AG10803 (cell line): ENCODE measurements around the gene PPFIA1.

Experiments used
- DNase-seq: peaks from one replicate; pipeline ENCODE4 v3.0.0; 2010; ENCODE audit warnings: low read depth
- H3K4me3 ChIP-seq: 2 replicates; pipeline ENCODE4 v1.5.1; 2011; ENCODE audit warnings: mild to moderate bottlenecking, low read length, control low read depth
- TF ChIP-seq, protein P1 (sequence below): conservative IDR thresholded peaks from 2 replicates; pipeline ENCODE4 v1.5.1; 2011; ENCODE audit warnings: mild to moderate bottlenecking, low read length, control low read depth, inconsistent platforms

The PPFIA1 gene

DNA sequence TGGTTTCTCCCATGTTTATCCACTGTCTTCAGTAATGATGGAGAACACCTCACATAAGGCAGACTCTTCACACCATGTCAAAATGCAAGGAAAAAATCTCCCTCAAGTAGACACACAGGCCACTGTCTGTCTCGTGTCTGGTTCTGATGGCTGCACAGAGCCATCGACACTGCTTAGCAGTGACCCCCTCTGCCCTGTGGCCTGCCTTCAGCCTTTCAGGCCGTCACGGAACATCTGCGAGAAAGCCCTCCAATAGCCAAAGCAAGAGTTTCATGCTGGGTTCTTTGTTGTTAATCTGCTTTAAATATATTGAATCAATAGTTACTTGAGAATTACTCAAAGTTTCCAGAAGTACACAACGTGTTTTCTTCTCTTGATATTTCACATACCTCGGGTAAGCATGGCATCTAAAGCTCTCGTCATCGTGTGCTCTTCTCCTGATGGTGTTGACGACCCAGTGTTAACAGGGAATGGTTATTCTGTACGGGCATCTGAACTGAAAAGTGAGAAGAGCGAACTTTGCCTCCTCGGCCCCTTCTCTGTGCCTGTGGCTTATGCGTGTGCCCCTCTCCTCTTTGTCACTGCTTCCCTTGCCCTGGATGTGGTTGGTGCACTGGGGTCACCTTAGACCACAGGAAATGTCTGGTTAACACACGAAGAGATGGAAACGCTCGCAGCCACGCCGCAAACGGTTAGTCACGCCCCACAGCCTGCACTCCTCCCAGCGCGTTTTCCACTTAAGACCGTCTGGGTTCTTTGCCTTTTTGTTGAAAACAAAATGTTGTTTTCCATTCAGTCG, 94.5 kb downstream of the PPFIA1 start:
- TF ChIP-seq, protein P1, sequence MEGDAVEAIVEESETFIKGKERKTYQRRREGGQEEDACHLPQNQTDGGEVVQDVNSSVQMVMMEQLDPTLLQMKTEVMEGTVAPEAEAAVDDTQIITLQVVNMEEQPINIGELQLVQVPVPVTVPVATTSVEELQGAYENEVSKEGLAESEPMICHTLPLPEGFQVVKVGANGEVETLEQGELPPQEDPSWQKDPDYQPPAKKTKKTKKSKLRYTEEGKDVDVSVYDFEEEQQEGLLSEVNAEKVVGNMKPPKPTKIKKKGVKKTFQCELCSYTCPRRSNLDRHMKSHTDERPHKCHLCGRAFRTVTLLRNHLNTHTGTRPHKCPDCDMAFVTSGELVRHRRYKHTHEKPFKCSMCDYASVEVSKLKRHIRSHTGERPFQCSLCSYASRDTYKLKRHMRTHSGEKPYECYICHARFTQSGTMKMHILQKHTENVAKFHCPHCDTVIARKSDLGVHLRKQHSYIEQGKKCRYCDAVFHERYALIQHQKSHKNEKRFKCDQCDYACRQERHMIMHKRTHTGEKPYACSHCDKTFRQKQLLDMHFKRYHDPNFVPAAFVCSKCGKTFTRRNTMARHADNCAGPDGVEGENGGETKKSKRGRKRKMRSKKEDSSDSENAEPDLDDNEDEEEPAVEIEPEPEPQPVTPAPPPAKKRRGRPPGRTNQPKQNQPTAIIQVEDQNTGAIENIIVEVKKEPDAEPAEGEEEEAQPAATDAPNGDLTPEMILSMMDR = no peak
- DNase-seq = no peak
- no peak overlapping the region for H3K4me3 ChIP-seq

DNA sequence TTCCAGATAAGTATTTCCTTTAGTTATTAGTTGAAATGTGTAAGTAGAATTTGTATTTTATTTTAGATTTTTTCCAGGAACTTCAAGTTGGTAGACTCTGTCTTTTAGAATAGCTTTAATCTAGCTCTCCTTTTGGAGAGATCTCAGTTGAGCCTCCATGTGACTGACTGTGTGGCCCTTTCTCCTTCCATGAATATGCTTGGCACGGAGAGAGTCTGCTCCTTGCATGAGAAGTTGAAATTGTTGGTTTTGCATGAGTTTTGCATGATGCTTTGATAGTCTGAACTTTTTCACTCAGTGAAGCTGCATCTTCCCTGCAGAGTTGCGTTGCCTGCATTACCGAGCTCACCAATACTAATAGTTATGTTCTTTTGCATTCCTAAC, 95.0 kb downstream of the PPFIA1 start:
- DNase-seq = no peak
- no peak overlapping the region for H3K4me3 ChIP-seq
- TF ChIP-seq, protein P1 = no peak

DNA sequence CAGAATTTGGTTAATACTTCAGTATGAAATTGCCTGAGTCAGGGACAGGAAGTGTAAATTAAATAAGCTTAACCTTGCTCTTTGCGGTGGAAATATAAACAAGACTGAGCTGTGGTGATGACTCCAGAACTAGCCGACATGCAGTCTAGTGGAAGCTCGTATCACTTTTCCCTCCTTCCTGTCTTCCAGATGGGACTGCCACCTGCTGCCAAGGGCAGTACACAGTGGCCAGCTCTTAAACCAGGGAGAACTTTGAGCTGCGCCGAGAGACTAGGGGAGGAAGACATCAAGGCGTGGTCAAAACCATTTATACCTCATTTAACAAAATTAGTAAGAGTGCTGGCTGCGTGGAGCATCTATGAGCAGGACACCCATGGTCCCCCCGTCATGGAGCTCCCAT, 96.6 kb downstream of the PPFIA1 start:
- TF ChIP-seq, protein P1 = no peak
- no peak for DNase-seq
- no peak overlapping the region for H3K4me3 ChIP-seq

DNA sequence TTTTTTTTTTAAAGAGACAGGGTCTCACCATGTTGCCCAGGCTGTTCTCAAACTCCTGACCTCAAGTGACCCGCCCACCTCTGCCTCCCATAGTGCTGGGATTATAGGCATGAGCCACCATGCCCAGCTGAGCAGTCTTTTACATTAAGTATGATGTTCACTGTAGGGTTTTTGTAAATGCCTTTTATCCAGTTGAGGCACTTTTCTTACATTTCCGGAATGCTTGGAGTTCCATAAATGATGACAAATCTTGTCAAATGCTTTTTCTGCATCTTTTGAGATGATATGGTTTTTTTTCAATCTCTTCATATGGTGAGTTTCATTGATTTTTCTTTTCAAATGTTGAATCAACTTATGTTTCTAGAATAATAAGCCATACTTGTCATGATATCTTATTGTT, 98.5 kb downstream of the PPFIA1 start:
- DNase-seq = no peak

DNA sequence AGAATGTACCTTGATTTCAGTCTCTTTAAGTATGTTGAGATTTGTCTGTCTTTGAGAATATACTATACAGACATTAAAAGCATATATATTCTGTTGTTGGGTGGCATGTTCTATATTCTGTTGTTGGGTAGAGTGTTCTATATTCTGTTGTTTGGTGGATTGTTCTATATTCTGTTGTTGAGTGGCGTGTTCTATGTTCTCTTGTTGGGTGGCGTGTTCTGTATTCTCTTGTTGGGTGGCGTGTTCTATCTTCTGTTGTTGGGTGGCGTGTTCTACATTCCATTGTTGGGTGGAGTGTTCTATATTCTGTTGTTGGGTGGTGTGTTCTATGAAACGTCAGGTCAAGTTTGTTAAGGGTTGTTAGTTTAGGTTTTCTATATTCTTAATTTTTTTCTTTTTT, 100.8 kb downstream of the PPFIA1 start:
- TF ChIP-seq, protein P1 = no peak
- peak; percentile 5 for DNase-seq
- no peak overlapping the region for H3K4me3 ChIP-seq

More for the DNA sequence above, 98.5 kb downstream of the PPFIA1 start:
- no peak overlapping the region for H3K4me3 ChIP-seq
- TF ChIP-seq, protein P1 = no peak

DNA sequence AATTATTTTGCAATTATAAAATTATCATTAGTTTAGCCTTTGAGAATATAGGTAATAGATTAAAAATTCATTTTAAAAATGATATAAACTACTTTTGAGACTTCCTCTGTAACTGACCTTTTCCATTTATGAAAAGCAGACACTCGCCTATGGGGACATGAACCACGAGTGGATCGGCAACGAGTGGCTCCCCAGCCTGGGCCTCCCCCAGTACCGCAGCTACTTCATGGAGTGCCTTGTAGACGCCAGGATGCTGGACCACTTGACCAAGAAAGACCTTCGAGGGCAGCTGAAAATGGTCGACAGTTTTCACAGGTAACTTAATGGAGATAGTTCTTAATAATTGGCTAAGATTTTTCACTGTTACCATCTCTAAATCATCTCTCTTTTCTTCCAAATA, 101.6 kb downstream of the PPFIA1 start:
- no peak for DNase-seq
- TF ChIP-seq, protein P1 = no peak

DNA sequence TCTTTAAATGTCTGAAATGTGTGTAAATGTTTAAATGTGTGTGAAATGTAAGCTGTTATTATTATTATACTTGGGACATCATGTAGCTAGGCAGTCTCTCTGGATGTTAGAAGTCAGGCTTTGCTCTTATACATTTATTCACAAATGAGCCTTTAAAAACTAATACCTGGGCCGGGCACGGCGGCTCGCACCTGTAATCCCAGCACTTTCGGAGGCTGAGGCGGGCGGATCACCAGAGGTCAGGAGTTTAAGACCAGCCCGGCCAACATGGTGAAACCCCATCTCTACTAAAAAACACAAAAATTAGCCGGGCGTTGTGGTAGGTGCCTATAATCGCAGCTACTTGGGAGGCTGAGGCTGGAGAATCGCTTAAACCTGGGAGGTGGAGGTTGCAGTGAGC, 106.1 kb downstream of the PPFIA1 start:
- no peak for DNase-seq
- TF ChIP-seq, protein P1 = no peak
- H3K4me3 ChIP-seq = no peak overlapping the region

More for the DNA sequence above, 101.6 kb downstream of the PPFIA1 start:
- no peak overlapping the region for H3K4me3 ChIP-seq
